HepG2 (cell line): ENCODE results near the gene SLC22A31. TPM values are rescaled to one million over a fixed set of nuclear protein-coding genes. Genes with fewer than 3 reads are reported as not detected.

Experiments used
- ASH2L ChIP-seq: fragments of 300-600, 200-600 bp; sonication (generic); IDR thresholded peaks from 2 replicates; pipeline ENCODE4 v1.7.0; 2017; ENCODE audit warnings: low read depth, mild to moderate bottlenecking, moderate library complexity, mixed read lengths, low read length; ENCODE audit not compliant: insufficient read length
- DMTF1 ChIP-seq: sonication (generic); formaldehyde crosslinking; IDR thresholded peaks from 2 replicates; pipeline ENCODE4 v1.4.0; 2020; ENCODE audit warnings: mild to moderate bottlenecking, missing genetic modification reagents
- FOXA3 ChIP-seq: IDR thresholded peaks from 2 replicates; pipeline ENCODE4 v1.6.1; 2016; ENCODE audit warnings: missing genetic modification reagents, missing compliant biosample characterization
- FOXM1 ChIP-seq: sonication (generic); formaldehyde crosslinking; IDR thresholded peaks from 2 replicates; pipeline ENCODE4 v1.5.0; 2020; ENCODE audit warnings: missing genetic modification reagents
- GPBP1L1 ChIP-seq: sonication (generic); formaldehyde crosslinking; IDR thresholded peaks from 2 replicates; pipeline ENCODE4 v1.5.0; 2020; ENCODE audit warnings: mild to moderate bottlenecking, missing genetic modification reagents
- MIER3 ChIP-seq: IDR thresholded peaks from 2 replicates; pipeline ENCODE4 v1.6.1; 2016; ENCODE audit warnings: missing compliant biosample characterization, borderline replicate concordance
- MTERF4 ChIP-seq: sonication (generic); formaldehyde crosslinking; IDR thresholded peaks from 2 replicates; pipeline ENCODE4 v1.8.0; 2023; ENCODE audit warnings: mild to moderate bottlenecking, missing genetic modification reagents
- NFE2L1 ChIP-seq: sonication (generic); formaldehyde crosslinking; IDR thresholded peaks from 2 replicates; pipeline ENCODE4 v1.4.0; 2020; ENCODE audit warnings: missing genetic modification reagents, mild to moderate bottlenecking, borderline replicate concordance
- PTBP1 ChIP-seq: fragments of 200-400 bp; formaldehyde crosslinking; IDR thresholded peaks from 2 replicates; pipeline ENCODE4 v1.6.1; 2018; ENCODE audit warnings: low read length, low read depth; ENCODE audit not compliant: poor library complexity, severe bottlenecking
- RAD51 ChIP-seq: fragments of 450-650 bp; IDR thresholded peaks from 2 replicates; pipeline ENCODE4 v1.6.1; 2016; ENCODE audit warnings: borderline replicate concordance
- REL ChIP-seq: sonication (generic); formaldehyde crosslinking; conservative IDR thresholded peaks from 2 replicates; pipeline ENCODE4 v1.8.0; 2022; ENCODE audit warnings: mild to moderate bottlenecking, missing genetic modification reagents, moderate library complexity
- RORA ChIP-seq: sonication (generic); formaldehyde crosslinking; IDR thresholded peaks from 2 replicates; pipeline ENCODE4 v1.5.0; 2020; ENCODE audit warnings: mild to moderate bottlenecking, missing genetic modification reagents, moderate library complexity
- TARDBP ChIP-seq: sonication (generic); formaldehyde crosslinking; IDR thresholded peaks from 2 replicates; pipeline ENCODE4 v1.8.0; 2022; ENCODE audit warnings: mild to moderate bottlenecking, missing genetic modification reagents
- ZFY ChIP-seq: sonication (generic); formaldehyde crosslinking; IDR thresholded peaks from 2 replicates; pipeline ENCODE4 v1.4.0; 2020; ENCODE audit warnings: missing genetic modification reagents
- ZNF281 ChIP-seq: sonication (generic); formaldehyde crosslinking; IDR thresholded peaks from 2 replicates; pipeline ENCODE4 v1.4.0; 2020; ENCODE audit warnings: missing genetic modification reagents, borderline replicate concordance
- ZNF569 ChIP-seq: sonication (generic); formaldehyde crosslinking; IDR thresholded peaks from 2 replicates; pipeline ENCODE4 v1.5.0; 2020; ENCODE audit warnings: mild to moderate bottlenecking, missing genetic modification reagents, moderate library complexity, borderline replicate concordance
- ZNF570 ChIP-seq: sonication (generic); formaldehyde crosslinking; IDR thresholded peaks from 2 replicates; pipeline ENCODE4 v1.4.0; 2020; ENCODE audit warnings: mild to moderate bottlenecking, missing genetic modification reagents, borderline replicate concordance
- ZNF615 ChIP-seq: sonication (generic); formaldehyde crosslinking; IDR thresholded peaks from 2 replicates; pipeline ENCODE4 v1.5.0; 2020; ENCODE audit warnings: mild to moderate bottlenecking, missing genetic modification reagents, borderline replicate concordance
- ZNF670 ChIP-seq: sonication (generic); formaldehyde crosslinking; IDR thresholded peaks from 2 replicates; pipeline ENCODE4 v1.8.0; 2022; ENCODE audit warnings: mild to moderate bottlenecking, missing genetic modification reagents, borderline replicate concordance
- ZNF724P ChIP-seq: sonication (generic); formaldehyde crosslinking; IDR thresholded peaks from 2 replicates; pipeline ENCODE4 v1.8.0; 2022; ENCODE audit warnings: missing genetic modification reagents, borderline replicate concordance
- ZNF782 ChIP-seq: sonication (generic); formaldehyde crosslinking; IDR thresholded peaks from 2 replicates; pipeline ENCODE4 v1.4.0; 2020; ENCODE audit warnings: missing genetic modification reagents, mild to moderate bottlenecking, borderline replicate concordance
- polyA plus RNA-seq, 8 experiments: library from polyadenylated mRNA; depleted of rRNA in 3 of 8; stranded (reverse) in 7 of 8; unstranded in 1 of 8; fragments of >200 nt; fragmentation: Illumina TruSeq in 4 of 8; extraction: Trizol in 4 of 8; gene quantifications; 2 replicates each; pipeline versions ENCODE4 v1.2.1 to v1.2.3, GENCODE V29; 2011 to 2016; ENCODE audit warnings: low read depth in 4 of 8, missing spikeins in 1 of 8, mixed read lengths in 1 of 8; ENCODE audit not compliant: insufficient read depth in 1 of 8
- total RNA-seq, 5 experiments: library from RNA; depleted of rRNA; stranded (reverse); fragments of >200 nt; fragmentation: Illumina TruSeq; extraction: Trizol; gene quantifications; 2 replicates each; pipeline ENCODE4 v1.2.3, GENCODE V29; 2016; ENCODE audit warnings: low read depth in 1 of 5

The SLC22A31 gene
- total and polyA plus RNA-seq, 2 of the 13 experiments (the other 11 are each of a cell fraction or from before 2014, with no cell fraction given): 67.3 to 83.3 TPM

GRCh38 chr16:89217388-89218191 is 17.3 kb upstream of the SLC22A31 start, which contains the start of gene ZNF778 (continued):
- TF ChIP-seq DMTF1: no peak
- TF ChIP-seq ZNF569: no peak
- no peak for TF ChIP-seq GPBP1L1
- TF ChIP-seq ZNF670 (CRISPR knock-in tag): no peak
- TF ChIP-seq ZNF782 (CRISPR knock-in tag): peak; percentile 82; the same call in 1 of the 2 replicates
- no peak for TF ChIP-seq MIER3
- TF ChIP-seq ZNF615 (CRISPR knock-in tag): no peak
- TF ChIP-seq MTERF4: no peak; the same call in 1 of the 2 replicates
- peak; percentile 59; the same call in 1 of the 2 replicates for TF ChIP-seq FOXA3
- TF ChIP-seq REL (CRISPR knock-in tag): peak; percentile 17; the same call in 1 of the 2 replicates
- peak; percentile 94 for TF ChIP-seq ASH2L
- TF ChIP-seq ZNF281 (CRISPR knock-in tag): 0 out of 2 replicates have a peak, but pooled peaks have one; percentile 6
- TF ChIP-seq PTBP1: no peak
- peak; percentile 59 for TF ChIP-seq TARDBP (CRISPR knock-in tag)
- TF ChIP-seq RAD51: no peak
- TF ChIP-seq ZNF570: no peak; the same call in 1 of the 2 replicates
- 0 out of 2 replicates have a peak, but pooled peaks have one; percentile 47 for TF ChIP-seq FOXM1 (CRISPR knock-in tag)
- TF ChIP-seq ZFY (CRISPR knock-in tag): peak; percentile 99
- 0 out of 2 replicates have a peak, but pooled peaks have one; percentile 78 for TF ChIP-seq ZNF724P (CRISPR knock-in tag)
- peak; percentile 42; the same call in 1 of the 2 replicates for TF ChIP-seq NFE2L1
- no peak for TF ChIP-seq RORA (CRISPR knock-in tag)
